ENCODE measurements around the gene HHIP.

The HHIP gene, protein sequence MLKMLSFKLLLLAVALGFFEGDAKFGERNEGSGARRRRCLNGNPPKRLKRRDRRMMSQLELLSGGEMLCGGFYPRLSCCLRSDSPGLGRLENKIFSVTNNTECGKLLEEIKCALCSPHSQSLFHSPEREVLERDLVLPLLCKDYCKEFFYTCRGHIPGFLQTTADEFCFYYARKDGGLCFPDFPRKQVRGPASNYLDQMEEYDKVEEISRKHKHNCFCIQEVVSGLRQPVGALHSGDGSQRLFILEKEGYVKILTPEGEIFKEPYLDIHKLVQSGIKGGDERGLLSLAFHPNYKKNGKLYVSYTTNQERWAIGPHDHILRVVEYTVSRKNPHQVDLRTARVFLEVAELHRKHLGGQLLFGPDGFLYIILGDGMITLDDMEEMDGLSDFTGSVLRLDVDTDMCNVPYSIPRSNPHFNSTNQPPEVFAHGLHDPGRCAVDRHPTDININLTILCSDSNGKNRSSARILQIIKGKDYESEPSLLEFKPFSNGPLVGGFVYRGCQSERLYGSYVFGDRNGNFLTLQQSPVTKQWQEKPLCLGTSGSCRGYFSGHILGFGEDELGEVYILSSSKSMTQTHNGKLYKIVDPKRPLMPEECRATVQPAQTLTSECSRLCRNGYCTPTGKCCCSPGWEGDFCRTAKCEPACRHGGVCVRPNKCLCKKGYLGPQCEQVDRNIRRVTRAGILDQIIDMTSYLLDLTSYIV

DNA sequence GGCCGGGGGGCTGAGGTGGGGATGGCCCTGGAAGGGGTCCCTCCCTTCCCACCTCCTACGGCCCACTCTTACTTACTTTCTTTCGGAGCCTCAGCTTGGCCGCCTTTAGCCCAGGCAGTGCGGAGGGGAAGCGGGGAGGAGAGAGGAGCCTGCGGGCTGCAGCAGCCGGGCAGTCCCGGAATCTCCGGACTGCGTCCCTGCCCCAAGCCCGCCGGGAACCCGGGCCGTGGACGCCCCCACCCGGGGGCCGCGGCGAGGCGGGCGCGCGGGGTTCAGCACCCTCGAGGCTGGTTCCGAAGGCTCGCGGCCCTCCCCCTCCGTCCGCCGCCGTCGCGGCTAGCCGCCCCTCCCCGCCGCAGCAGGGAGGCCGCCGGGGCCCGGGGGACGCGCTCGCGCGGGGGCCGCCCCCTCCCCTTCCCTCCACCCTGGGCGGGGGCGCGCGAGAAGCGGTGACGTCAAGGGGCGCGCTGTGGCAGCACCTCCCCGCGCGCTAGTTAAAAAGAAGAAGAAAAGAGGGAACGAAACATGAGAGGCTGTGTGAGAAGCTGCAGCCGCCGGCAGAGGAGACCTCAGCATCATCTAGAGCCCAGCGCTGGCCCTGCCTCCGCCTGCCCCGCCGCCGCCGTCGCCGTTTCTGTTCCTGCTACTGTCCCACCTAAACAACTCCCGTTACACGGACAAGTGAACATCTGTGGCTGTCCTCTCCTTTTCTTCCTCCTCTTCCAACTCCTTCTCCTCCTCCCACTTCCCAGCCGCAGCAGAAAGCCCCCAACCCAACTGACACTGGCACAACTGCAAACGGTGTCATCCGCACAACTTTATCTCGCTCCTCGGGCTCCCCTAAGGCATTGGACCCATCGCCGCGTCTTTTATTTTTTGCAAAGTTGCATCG is at the start of gene HHIP:
Gene HHIP, plus strand, starts transcription at position 526 of the 892 bp plus-strand sequence. CDS start 520 bp downstream, outside the sequence.
- peak; percentile 54 for DNase-seq

DNA sequence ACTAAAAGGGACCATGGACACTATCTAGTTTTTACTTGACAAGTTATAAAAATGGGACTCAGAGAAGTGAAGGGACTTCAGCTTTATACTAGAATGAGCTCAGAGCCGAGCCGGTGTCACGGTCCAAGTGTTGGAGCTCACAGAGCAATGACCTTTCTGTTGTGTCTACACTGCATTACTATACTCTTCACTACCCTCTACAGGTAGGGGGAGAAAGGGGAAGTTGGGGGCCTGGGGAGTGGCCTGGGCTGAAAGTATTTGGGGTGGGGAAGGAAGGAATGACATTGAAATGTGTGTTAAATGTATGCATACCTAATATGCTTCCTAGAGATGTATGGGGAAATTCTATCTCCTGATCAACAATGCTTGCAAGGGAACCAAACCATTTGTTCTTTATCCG is 48.8 kb upstream of the HHIP start:
- DNase-seq = no peak

DNA sequence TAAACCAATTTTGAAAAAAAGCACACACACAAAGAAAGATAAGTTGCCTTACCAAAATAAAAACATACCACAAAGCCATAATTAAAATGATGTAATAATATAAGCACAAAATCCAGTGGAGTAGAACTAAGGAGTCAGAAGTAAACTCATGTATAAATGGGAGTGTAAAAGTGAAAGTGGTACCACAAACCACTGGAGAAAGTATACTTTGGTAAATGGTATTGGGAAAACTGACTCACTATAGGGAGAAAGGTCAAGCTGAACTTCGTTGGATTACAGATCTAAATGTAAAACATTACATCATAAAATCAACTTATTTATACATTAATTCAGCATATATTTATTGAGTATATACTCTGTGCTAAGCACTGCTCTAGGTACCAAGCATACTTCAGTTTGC is 46.3 kb upstream of the HHIP start:
- no peak for DNase-seq

- DNase-seq = peak; percentile 33
Measured at GRCh38 chr4:144611850-144612249, 34.1 kb upstream of the HHIP start.

DNA sequence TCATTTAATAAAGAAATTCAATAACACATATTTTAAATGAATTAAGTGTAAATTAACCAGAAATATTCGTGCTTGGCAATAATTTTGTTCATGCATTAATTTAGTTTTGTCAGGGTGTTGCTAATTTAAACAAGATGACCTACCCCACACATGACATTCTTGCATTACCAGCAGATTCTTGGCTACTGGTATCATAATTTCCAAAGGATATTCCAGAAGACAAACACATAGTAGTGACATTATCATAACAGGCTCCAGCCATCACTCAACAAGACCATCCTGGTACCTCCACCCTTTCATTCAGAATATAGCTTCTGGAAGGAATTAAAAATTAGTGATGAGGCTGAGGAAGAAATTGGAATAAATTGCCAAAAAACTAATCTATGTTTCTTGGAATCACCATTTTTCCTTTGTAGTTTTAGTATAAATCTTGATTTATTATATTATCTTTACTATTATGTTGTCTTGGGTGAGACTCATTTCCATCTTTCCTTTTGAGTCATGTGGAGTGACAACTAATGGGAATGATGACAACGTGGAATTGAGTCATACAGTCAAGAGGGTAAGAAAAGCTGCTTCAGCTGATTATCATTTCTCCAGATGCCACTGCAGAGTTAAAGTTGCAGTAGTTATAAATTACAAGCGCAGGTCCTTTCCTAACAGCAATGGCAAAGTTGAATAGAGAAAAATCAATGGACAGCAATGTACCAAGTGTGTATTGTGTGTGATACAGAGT is 30.9 kb upstream of the HHIP start:
- DNase-seq = no peak

DNA sequence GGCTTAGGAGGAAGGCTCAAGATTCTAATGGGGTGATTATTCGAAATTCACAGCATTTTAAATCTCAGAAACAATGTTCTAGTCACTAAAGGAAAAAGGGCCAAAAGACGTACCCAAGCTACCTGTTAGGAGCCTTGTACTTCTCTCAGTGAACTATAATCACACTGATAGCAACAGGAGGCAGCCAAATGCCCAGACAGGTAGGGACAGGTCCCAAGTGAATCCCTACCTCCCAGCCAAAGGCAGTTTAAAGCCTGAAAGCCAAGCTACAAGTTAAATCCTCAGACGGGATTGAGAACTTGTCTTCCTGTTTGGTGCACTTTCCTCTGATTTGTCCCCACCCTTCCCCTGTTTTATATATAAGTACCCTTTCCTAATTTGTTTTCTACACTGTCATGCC is 24.3 kb upstream of the HHIP start:
- no peak for DNase-seq

GRCh38 chr4:144627663-144628076 is 18.3 kb upstream of the HHIP start:
- no peak for DNase-seq

DNA sequence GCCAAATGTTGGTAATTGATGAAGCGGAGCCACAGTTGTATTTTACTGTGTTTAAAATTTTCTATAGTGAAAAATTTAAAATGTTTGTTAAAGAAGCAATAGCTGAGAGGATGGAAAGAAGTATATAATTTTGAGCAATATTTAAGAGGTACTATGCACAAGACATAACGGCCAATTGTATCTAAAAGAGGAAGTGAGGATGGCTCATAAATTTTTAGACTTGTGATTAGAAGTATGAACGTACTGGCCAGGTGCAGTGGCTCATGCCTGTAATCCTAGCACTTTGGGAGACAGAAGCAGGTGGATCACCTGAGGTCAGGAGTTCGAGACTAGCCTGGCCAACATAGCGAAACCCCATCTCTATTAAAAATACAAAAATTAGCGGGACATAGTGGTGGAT is 12.7 kb upstream of the HHIP start:
- no peak for DNase-seq

GRCh38 chr4:144634978-144635747 is 10.8 kb upstream of the HHIP start:
- no peak for DNase-seq

DNA sequence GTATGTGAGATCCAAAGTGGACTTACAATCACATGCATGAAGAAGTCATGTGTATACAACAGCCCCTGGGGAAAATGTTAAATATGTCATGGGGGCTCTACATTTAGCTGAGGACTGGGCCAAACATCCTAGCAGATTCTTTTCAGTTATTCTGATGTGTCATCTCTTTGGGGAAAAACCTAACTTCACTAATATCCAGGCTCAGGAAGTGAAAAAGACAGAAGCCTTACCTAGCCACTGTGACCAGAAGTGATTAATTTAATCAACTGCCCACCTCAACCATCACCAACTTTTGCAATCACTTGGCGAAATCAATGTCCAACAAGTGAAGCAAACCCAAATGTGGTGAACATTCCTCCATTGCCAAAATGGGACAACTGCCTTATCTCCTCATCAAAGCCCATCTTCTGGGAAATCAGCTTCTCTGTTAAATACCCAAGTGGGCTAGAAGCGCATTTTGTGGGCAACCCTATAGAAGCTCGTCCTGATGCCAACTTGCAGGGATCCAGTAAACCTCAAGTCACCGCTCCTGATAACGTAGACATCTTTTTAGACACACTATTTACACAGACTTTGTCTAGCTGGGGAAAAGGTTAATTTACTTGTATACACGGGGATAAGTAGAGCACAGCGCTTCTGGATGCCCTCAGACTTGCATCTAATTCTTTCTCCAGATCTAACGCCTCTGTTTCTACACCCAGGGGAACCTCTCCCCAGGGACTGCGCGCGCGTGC is 1.4 kb upstream of the HHIP start:
- DNase-seq = no peak

DNA sequence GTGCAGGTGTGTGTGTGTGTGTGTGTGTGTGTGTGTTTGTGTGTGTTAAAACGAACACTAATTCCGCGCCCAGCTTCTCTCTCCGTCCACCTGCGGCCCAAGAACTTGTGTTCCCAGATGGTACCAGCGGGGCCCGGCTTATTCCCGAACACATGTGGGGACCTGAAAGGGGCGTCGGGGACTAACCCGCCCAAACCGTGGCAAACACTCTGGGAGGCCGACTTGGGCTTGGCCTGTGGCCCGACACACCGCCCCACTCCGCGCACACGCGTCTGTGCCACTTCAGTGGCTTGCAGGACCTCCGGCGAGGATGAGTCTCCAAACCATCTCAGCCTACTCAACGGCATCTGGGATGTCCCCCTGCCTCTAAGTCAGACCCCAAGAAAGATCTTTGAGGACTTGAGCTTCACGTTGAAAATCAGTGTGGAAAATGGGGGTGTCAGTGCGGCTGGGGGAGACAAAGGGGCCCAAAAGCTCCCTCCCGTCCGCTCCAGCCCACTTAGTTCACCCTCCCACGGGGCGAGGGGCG is 790 bp upstream of the HHIP start:
- no peak for DNase-seq

GRCh38 chr4:144646523-144647094 is 653 bp downstream of the HHIP start:
- peak; percentile 21 for DNase-seq

DNA sequence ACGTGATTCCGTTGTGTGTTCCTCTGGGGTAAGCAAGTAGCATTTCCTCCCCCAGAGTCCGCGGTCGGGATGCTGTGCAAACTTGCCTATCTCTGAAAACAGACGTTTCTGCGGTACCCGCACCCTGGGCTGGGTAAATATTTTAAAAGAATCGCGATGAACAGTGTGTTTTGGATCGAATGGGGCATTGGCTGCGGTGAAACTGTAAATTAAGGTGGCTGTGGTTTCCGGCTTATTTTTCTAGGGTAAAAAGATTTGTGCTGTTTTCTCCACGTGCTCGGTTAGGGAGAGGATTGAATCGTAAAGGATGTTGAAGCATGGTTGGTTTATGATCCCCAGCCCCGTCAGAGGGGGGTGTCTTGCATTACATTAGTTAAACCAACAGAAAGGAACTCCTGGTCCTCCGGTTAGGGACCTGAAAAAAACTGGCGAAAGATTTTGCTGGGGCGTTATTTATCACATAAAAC is 1.2 kb downstream of the HHIP start:
- peak; percentile 84 for DNase-seq

GRCh38 chr4:144647590-144647989 is 1.6 kb downstream of the HHIP start:
- no peak for DNase-seq

DNA sequence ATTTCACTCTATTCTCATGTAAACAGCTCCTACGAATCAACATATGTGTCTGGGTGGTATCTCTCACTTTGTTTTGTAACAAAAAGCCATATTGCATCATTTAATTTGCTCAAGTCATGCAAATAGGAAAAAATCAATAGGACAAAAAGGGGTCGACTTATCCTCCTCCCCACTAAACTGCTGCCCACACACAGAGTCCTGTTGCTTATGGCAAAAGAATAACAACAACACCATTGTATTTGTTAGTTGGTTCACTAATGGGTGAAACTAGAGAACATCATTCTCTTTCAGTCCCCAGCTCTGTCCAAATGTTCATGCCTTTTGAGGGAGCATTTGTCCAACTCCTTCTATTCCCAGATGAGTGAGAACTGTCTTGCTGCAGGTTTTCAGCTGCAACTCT is 2.1 kb downstream of the HHIP start:
- DNase-seq = no peak

GRCh38 chr4:144649646-144650045 is 3.7 kb downstream of the HHIP start:
- DNase-seq = no peak

- DNase-seq = no peak
Measured at GRCh38 chr4:144650311-144651005, 4.5 kb downstream of the HHIP start.

GRCh38 chr4:144653781-144654545 is 8.0 kb downstream of the HHIP start:
- no peak for DNase-seq

DNA sequence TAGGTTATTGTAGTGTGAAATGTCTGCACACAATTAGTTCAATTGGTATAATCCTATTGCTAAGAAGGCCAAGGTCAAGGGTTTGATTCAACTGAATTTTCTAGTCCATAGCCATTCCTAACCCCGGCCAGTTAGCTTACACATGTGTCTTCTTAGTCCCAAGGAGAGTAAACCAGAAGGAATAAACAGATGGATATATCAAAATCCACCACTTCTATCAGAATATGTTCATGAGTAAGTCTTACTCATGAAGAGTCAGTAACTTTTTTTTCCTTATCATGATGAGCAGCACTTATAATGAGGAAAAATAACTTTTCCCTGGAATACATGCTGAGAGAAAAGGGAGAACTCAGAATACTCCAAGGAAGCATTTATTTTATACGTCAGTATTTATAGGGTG is 9.5 kb downstream of the HHIP start:
- DNase-seq = no peak
